Activated CD4-positive, alpha-beta T cell treated with anti-CD3 and anti-CD28 coated beads, Interleukin-2, amount 10 ng/mL, durations not matched to agents 24 days and 14 days (primary cell): ENCODE results near the gene RPGRIP1L. TPM values are rescaled to one million over a fixed set of nuclear protein-coding genes. Genes with fewer than 3 reads are reported as not detected.

Source experiments
- DNase-seq: peaks from one replicate; pipeline ENCODE4 v3.0.0; 2022
- H3K27ac Mint-ChIP-seq: one replicate; pipeline ENCODE4 v1.8.0; 2022; ENCODE audit warnings: mild to moderate bottlenecking, mixed read lengths
- H3K27me3 Mint-ChIP-seq: one replicate; pipeline ENCODE4 v1.8.0; 2022; ENCODE audit warnings: mixed read lengths
- H3K36me3 Mint-ChIP-seq: one replicate; pipeline ENCODE4 v1.8.0; 2022; ENCODE audit warnings: low read depth, mild to moderate bottlenecking, mixed read lengths
- H3K4me1 Mint-ChIP-seq: one replicate; pipeline ENCODE4 v1.8.0; 2021; ENCODE audit warnings: mixed read lengths
- H3K4me3 Mint-ChIP-seq: one replicate; pipeline ENCODE4 v1.8.0; 2022; ENCODE audit warnings: mild to moderate bottlenecking, moderate library complexity, mixed read lengths
- H3K9me3 Mint-ChIP-seq: one replicate; pipeline ENCODE4 v1.8.0; 2021; ENCODE audit warnings: mixed read lengths
- intact Hi-C: fragments of 100-400 bp; cut with micrococcal nuclease; formaldehyde crosslinking; loops from one replicate; pipeline ENCODE4 v1.15.1; 2023
- total RNA-seq: library from RNA; stranded (reverse); gene quantifications from 2 replicates; pipeline ENCODE4 v1.2.3, GENCODE V29; 2022

The RPGRIP1L gene
- total RNA-seq, 1 donor from 2014 or later: 9.9 TPM

GRCh38 chr16:53625221-53625620 is 78.4 kb downstream of the RPGRIP1L start:
- Mint-ChIP-seq H3K4me3 (no peak overlapping the region), H3K27ac (no peak overlapping the region), H3K9me3 (no peaks in the 10 kb centered on the region), H3K36me3 (no peaks in the 10 kb centered on the region), H3K27me3 (no peaks in the 10 kb centered on the region), H3K4me1 (no peaks in the 10 kb centered on the region)
- DNase-seq: no peak
- intact Hi-C loops: no loop called here

GRCh38 chr16:53622315-53622714 is 81.3 kb downstream of the RPGRIP1L start:
- Mint-ChIP-seq H3K27ac (no peak overlapping the region), H3K36me3 (no peaks in the 10 kb centered on the region), H3K4me3 (no peak overlapping the region), H3K9me3 (no peaks in the 10 kb centered on the region), H3K4me1 (no peaks in the 10 kb centered on the region), H3K27me3 (no peaks in the 10 kb centered on the region)
- intact Hi-C loops: no loop called here
- no peak for DNase-seq

DNA sequence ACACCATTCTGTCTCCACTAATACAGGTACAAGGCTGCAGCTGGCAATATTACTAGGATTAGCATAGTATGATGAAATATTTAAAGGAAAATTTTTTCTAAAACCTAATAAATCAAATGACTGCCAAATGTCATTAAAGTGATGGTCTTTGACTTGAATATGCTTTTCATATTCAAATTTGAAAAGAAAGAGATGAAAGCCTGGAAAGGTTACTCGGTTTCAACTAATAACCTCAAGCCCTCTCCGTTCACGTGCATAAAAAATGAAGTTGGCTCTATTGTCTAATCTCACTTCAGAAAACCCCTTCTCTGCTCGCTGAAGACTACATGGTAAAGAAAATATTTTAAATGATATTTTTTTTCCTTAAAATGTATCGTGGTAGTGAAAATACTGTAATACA is 83.2 kb downstream of the RPGRIP1L start:
- H3K27me3 Mint-ChIP-seq: no peaks in the 10 kb centered on the region
- intact Hi-C loops: no loop called here
- no peak overlapping the region for H3K27ac Mint-ChIP-seq
- no peaks in the 10 kb centered on the region for H3K4me1 Mint-ChIP-seq
- H3K36me3 Mint-ChIP-seq: no peaks in the 10 kb centered on the region
- no peaks in the 10 kb centered on the region for H3K9me3 Mint-ChIP-seq
- no peak for DNase-seq
- H3K4me3 Mint-ChIP-seq: no peak overlapping the region

DNA sequence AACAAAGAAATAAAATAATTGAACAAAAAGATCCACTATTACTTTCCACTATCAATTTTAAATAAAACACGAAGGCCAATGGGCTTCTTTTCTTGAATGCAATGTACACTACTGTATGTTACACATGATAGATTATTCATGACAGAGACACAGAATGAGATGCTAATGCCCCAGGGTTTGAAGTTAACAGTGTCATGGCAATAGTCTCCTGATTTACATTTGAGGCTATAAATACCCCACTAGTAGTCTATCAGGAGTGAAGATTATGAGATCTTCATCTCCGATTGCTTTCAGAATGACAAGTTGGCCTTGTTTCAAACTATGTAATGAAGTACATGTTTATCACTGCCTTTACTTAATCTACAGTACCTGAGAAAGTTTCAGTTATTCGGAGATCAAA is 84.4 kb downstream of the RPGRIP1L start:
- intact Hi-C loops: no loop called here
- Mint-ChIP-seq H3K27me3 (no peaks in the 10 kb centered on the region), H3K9me3 (no peaks in the 10 kb centered on the region), H3K36me3 (no peaks in the 10 kb centered on the region), H3K4me3 (no peak overlapping the region), H3K27ac (no peak overlapping the region), H3K4me1 (no peaks in the 10 kb centered on the region)
- no peak for DNase-seq

DNA sequence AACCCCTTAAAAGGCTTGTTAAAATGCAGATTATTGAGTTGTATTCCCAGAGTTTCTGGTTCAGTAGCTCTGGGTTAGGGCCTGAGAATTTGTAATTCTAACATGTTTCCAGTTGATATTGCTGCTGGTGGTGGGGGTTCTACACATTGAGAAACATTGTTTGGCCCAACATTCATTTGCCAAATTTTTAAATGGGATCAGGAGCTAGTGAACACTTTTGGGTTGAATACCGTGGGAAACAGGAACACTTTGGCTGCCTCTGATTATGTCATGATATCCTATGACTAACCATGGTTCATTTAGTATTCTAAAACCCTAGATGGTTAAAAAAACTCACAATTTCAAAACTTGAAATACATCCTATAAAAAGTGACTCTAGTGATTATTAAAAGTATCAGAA is 89.3 kb downstream of the RPGRIP1L start:
- intact Hi-C loops: no loop called here
- H3K27me3 Mint-ChIP-seq: no peaks in the 10 kb centered on the region
- H3K4me3 Mint-ChIP-seq: no peak overlapping the region

GRCh38 chr16:53612003-53612402 is 91.7 kb downstream of the RPGRIP1L start:
- no peaks in the 10 kb centered on the region for H3K27me3 Mint-ChIP-seq
- H3K4me3 Mint-ChIP-seq: no peak overlapping the region
- intact Hi-C loops: no loop called here
- no peaks in the 10 kb centered on the region for H3K9me3 Mint-ChIP-seq
- no peaks in the 10 kb centered on the region for H3K4me1 Mint-ChIP-seq
- DNase-seq: no peak
- no peak overlapping the region for H3K27ac Mint-ChIP-seq
- no peaks in the 10 kb centered on the region for H3K36me3 Mint-ChIP-seq

More for the DNA sequence above, 89.3 kb downstream of the RPGRIP1L start:
- no peak overlapping the region for H3K27ac Mint-ChIP-seq
- H3K9me3 Mint-ChIP-seq: no peaks in the 10 kb centered on the region
- no peak for DNase-seq
- H3K4me1 Mint-ChIP-seq: no peaks in the 10 kb centered on the region
- no peaks in the 10 kb centered on the region for H3K36me3 Mint-ChIP-seq

GRCh38 chr16:53611179-53611696 is 92.4 kb downstream of the RPGRIP1L start:
- intact Hi-C loops: no loop called here
- H3K27ac Mint-ChIP-seq: no peak overlapping the region
- no peak overlapping the region for H3K4me3 Mint-ChIP-seq
- no peaks in the 10 kb centered on the region for H3K36me3 Mint-ChIP-seq
- H3K27me3 Mint-ChIP-seq: no peaks in the 10 kb centered on the region
- no peaks in the 10 kb centered on the region for H3K4me1 Mint-ChIP-seq
- no peak for DNase-seq
- no peaks in the 10 kb centered on the region for H3K9me3 Mint-ChIP-seq

GRCh38 chr16:53609536-53609935 is 94.1 kb downstream of the RPGRIP1L start:
- no peak for DNase-seq
- H3K27ac Mint-ChIP-seq: no peak overlapping the region
- no peak overlapping the region for H3K4me3 Mint-ChIP-seq
- H3K4me1 Mint-ChIP-seq: no peaks in the 10 kb centered on the region
- H3K9me3 Mint-ChIP-seq: no peaks in the 10 kb centered on the region
- H3K36me3 Mint-ChIP-seq: no peaks in the 10 kb centered on the region
- intact Hi-C loops: no loop called here
- no peaks in the 10 kb centered on the region for H3K27me3 Mint-ChIP-seq

DNA sequence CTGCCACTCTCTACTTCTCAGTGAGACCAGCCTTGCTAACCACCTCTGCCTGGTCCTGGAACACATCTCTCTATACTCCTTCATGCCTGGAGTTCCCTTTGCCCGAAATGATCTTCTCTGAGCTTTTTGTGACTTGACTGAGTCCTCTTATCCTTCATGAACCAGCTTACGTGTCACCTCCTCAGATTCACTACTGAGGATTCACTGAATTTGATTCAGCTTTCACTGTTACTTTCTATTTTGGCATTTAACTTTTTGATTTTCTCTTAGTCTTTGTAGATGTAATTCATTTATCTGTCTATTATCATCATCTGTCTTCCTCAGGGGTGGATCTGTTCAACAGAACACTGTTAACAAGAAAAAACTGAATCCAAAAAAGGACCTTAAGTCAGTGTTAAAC is 95.6 kb downstream of the RPGRIP1L start:
- Mint-ChIP-seq H3K9me3 (no peaks in the 10 kb centered on the region), H3K27ac (no peak overlapping the region), H3K36me3 (no peaks in the 10 kb centered on the region), H3K4me1 (no peaks in the 10 kb centered on the region), H3K27me3 (no peaks in the 10 kb centered on the region), H3K4me3 (no peak overlapping the region)
- DNase-seq: no peak
- intact Hi-C loops: no loop called here

DNA sequence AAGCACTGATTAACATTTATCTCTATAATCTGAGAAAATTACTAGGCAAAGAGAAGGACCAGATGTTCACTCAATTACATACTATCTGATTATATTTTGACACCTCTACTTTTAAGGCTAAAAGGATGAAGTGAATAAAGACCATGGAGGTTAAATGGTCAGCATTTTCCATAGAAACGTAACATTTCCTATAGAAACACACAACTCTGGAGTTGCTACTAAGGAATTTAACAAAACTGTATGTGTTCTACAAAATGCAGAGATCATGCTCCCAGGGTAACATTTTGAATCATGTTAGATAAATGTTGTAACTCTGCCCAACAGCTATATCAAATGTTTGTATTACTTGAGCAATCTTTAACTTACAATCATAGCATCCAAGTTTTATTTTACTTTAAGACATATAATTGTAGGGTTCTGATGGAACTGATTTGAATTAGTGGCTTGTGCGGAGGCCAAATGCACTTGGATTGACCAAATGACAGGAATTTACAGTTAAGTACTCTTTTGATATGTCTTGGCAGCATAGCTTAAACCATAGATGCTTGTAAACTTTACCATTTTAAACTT is 97.7 kb downstream of the RPGRIP1L start:
- Mint-ChIP-seq H3K4me3 (no peak overlapping the region), H3K9me3 (no peaks in the 10 kb centered on the region), H3K27ac (no peak overlapping the region), H3K36me3 (no peaks in the 10 kb centered on the region), H3K27me3 (no peaks in the 10 kb centered on the region), H3K4me1 (no peaks in the 10 kb centered on the region)
- no peak for DNase-seq
- intact Hi-C loops: no loop called here

GRCh38 chr16:53605356-53605755 is 98.3 kb downstream of the RPGRIP1L start:
- Mint-ChIP-seq H3K9me3 (no peaks in the 10 kb centered on the region), H3K36me3 (no peaks in the 10 kb centered on the region), H3K4me3 (no peak overlapping the region), H3K27ac (no peak overlapping the region), H3K4me1 (no peaks in the 10 kb centered on the region), H3K27me3 (no peaks in the 10 kb centered on the region)
- intact Hi-C loops: no loop called here
- DNase-seq: no peak

GRCh38 chr16:53601961-53602360 is 101.7 kb downstream of the RPGRIP1L start:
- no peak overlapping the region for H3K4me3 Mint-ChIP-seq
- no peaks in the 10 kb centered on the region for H3K27me3 Mint-ChIP-seq
- no peak overlapping the region for H3K27ac Mint-ChIP-seq
- H3K36me3 Mint-ChIP-seq: no peaks in the 10 kb centered on the region
- no peaks in the 10 kb centered on the region for H3K9me3 Mint-ChIP-seq
- no peak for DNase-seq
- no peaks in the 10 kb centered on the region for H3K4me1 Mint-ChIP-seq
- intact Hi-C loops: no loop called here

GRCh38 chr16:53600616-53601015 is 103.0 kb downstream of the RPGRIP1L start:
- DNase-seq: no peak
- Mint-ChIP-seq H3K4me3 (no peak overlapping the region), H3K27me3 (no peaks in the 10 kb centered on the region), H3K4me1 (no peaks in the 10 kb centered on the region), H3K36me3 (no peaks in the 10 kb centered on the region), H3K27ac (no peak overlapping the region), H3K9me3 (peaks cover 9% of the 10 kb centered on the region)
- intact Hi-C loops: no loop called here

DNA sequence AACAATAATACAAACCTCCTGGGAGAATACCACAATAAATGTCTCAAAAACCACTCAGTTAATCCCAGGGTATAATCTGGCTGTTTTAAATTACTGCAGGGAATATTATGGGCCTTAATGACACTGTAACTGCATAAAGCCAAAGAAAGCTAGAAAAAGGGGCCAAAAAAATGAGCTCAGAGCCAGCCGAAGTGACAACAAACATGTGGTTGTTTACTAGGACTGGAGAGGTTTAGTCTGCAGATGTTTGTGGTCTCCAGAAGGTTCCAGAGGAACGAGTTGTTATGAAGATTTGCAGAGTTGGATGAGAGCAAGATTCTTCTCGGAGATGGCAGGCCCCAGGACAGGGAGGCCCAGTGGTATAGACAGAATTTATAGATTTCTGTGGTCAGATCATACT is 103.5 kb downstream of the RPGRIP1L start:
- Mint-ChIP-seq H3K27me3 (no peaks in the 10 kb centered on the region), H3K9me3 (peaks cover 14% of the 10 kb centered on the region), H3K36me3 (no peaks in the 10 kb centered on the region), H3K4me1 (no peaks in the 10 kb centered on the region), H3K27ac (no peak overlapping the region), H3K4me3 (no peak overlapping the region)
- DNase-seq: no peak
- intact Hi-C loops: no loop called here

DNA sequence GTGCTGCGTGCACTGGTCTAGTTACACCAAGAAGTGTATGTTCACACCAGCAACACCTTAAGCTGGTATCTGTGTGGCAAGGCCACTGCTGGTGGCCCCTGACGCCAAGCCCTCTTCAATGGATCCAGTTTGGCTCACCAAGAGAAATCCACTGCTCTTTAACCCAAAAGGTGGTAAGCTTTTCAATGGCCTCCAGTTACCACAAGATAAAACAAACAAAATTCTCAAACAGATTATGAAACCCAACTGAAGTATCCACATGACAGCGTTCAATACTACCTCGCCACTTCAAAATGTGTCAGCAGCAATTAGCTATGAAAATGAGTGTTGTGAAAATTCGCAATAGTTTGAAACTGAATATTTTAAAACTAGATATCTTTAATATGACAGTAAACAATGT is 104.1 kb downstream of the RPGRIP1L start:
- Mint-ChIP-seq H3K9me3 (peaks cover 16% of the 10 kb centered on the region), H3K27ac (no peak overlapping the region), H3K27me3 (no peaks in the 10 kb centered on the region), H3K36me3 (no peaks in the 10 kb centered on the region), H3K4me3 (no peak overlapping the region), H3K4me1 (no peaks in the 10 kb centered on the region)
- no peak for DNase-seq
- intact Hi-C loops: no loop called here
